Tibial nerve (tissue), 4 donors: ENCODE measurements around the gene RSPO1. TPM values are rescaled to one million over a fixed set of nuclear protein-coding genes. Genes with fewer than 3 reads are reported as not detected.

Experiments
- DNase-seq, 2 donors: peaks; one replicate each; pipeline ENCODE4 v3.0.0-alpha.2; 2019; ENCODE audit warnings: low spot score in 2 of 2
- H3K27ac ChIP-seq, 4 donors: fragments of 200-600 bp; sonication (generic) in 3 of 4; one replicate each; pipeline ENCODE4 v1.5.1; 2017 to 2019; ENCODE audit warnings: mild to moderate bottlenecking in 1 of 4
- H3K27me3 ChIP-seq, 2 donors: fragments of 200-600 bp; sonication (generic) in 1 of 2; one replicate each; pipeline versions ENCODE4 v1.5.1 to v1.6.0; 2017 to 2019
- H3K36me3 ChIP-seq, 3 donors: fragments of 200-600 bp; sonication (generic); one replicate each; pipeline ENCODE4 v1.5.1; 2018 to 2019
- H3K4me1 ChIP-seq, 4 donors: fragments of 200-600 bp; sonication (generic) in 3 of 4; one replicate each; pipeline ENCODE4 v1.5.1; 2017 to 2019
- H3K4me3 ChIP-seq, 4 donors: fragments of 200-600 bp; sonication (generic) in 3 of 4; one replicate each; pipeline ENCODE4 v1.5.1; 2017 to 2019; ENCODE audit warnings: mild to moderate bottlenecking in 1 of 4, moderate library complexity in 1 of 4
- H3K9me3 ChIP-seq, 4 donors: fragments of 200-600 bp; sonication (generic) in 3 of 4; one replicate each; pipeline ENCODE4 v1.5.1; 2017 to 2019
- CTCF ChIP-seq, 5 experiments: fragments of 200-600 bp in 3 of 5; fragments of 450-650 bp in 2 of 5; sonication (generic) in 3 of 5; IDR thresholded peaks; one replicate each; pipeline ENCODE4 v1.5.1; 2016 to 2019; ENCODE audit warnings: antibody characterized with exemption in 5 of 5, mild to moderate bottlenecking in 3 of 5, moderate library complexity in 2 of 5
- EP300 ChIP-seq, 2 donors: sonication (generic); formaldehyde crosslinking; IDR thresholded peaks; one replicate each; pipeline ENCODE4 v1.6.1; 2017; ENCODE audit warnings: antibody characterized with exemption in 2 of 2, mild to moderate bottlenecking in 1 of 2
- POLR2A ChIP-seq, 2 donors: fragments of 450-650 bp; IDR thresholded peaks; one replicate each; pipeline ENCODE4 v1.6.1; 2017; ENCODE audit warnings: antibody characterized with exemption in 2 of 2, mild to moderate bottlenecking in 2 of 2, moderate library complexity in 2 of 2
- WGBS, 2 donors: methylation state at CpG; one replicate each; pipeline ENCODE4 v1.1.5; 2018; 5-methylcytosine and 5-hydroxymethylcytosine counted together
- total RNA-seq, 4 donors: library from RNA; depleted of rRNA; stranded (reverse); fragments of >200 nt; gene quantifications; one replicate each; pipeline ENCODE4 v1.1.0, GENCODE V29; 2016

Gene RSPO1
- total RNA-seq, 4 donors from 2014 or later, result 0.20 to 0.21 TPM; not detected in 2

- Histone ChIP-seq H3K27me3 (peaks cover 0 to 96% of the 10 kb centered on the region in 2 donors), H3K27ac (no peak overlapping the region), H3K4me3 (no peak overlapping the region), H3K36me3 (no peaks in the 10 kb centered on the region), H3K4me1 (peaks cover 0 to 20% (median 6%) of the 10 kb centered on the region in 4 donors), H3K9me3 (no peaks in the 10 kb centered on the region)
- TF ChIP-seq EP300 (IDR thresholded peaks at IDR 0.05) (no peak), CTCF (IDR thresholded peaks at IDR 0.05) (no peak), POLR2A (IDR thresholded peaks at IDR 0.05) (no peak)
- no peak for DNase-seq
- 27 to 30% methylated on average over 15 of the region's 15 CpGs for WGBS, 2 donors
Observed at GRCh38 chr1:37630426-37631028, 4.2 kb downstream of the RSPO1 start.

- Histone ChIP-seq H3K27ac (no peak overlapping the region), H3K9me3 (no peaks in the 10 kb centered on the region), H3K4me1 (peaks cover 0 to 16% (median 6%) of the 10 kb centered on the region in 4 donors), H3K27me3 (peaks cover 0 to 94% of the 10 kb centered on the region in 2 donors), H3K4me3 (no peak overlapping the region), H3K36me3 (no peaks in the 10 kb centered on the region)
- 47 to 49% methylated on average over 7 of the region's 7 CpGs for WGBS, 2 donors
- no peak for TF ChIP-seq CTCF (IDR thresholded peaks at IDR 0.05)
- TF ChIP-seq EP300 (IDR thresholded peaks at IDR 0.05), result no peak
- no peak for TF ChIP-seq POLR2A (IDR thresholded peaks at IDR 0.05)
- no peak for DNase-seq
Observed at GRCh38 chr1:37629726-37630425, 4.8 kb downstream of the RSPO1 start.

- H3K27ac ChIP-seq, result no peak overlapping the region
- no peaks in the 10 kb centered on the region for H3K36me3 ChIP-seq
- no peak for DNase-seq
- peaks cover 0 to 94% of the 10 kb centered on the region in 2 donors for H3K27me3 ChIP-seq
- no peak for TF ChIP-seq CTCF (IDR thresholded peaks at IDR 0.05)
- no peak for TF ChIP-seq EP300 (IDR thresholded peaks at IDR 0.05)
- no peak for TF ChIP-seq POLR2A (IDR thresholded peaks at IDR 0.05)
- H3K4me3 ChIP-seq, result no peak overlapping the region
- H3K4me1 ChIP-seq, result peaks cover 0 to 7% (median 2%) of the 10 kb centered on the region in 4 donors
- H3K9me3 ChIP-seq, result no peaks in the 10 kb centered on the region
Observed at GRCh38 chr1:37629008-37629407, 5.7 kb downstream of the RSPO1 start.

- Histone ChIP-seq H3K9me3 (no peaks in the 10 kb centered on the region), H3K27me3 (peaks cover 0 to 91% of the 10 kb centered on the region in 2 donors), H3K27ac (no peak overlapping the region), H3K4me1 (no peaks in the 10 kb centered on the region), H3K36me3 (no peaks in the 10 kb centered on the region), H3K4me3 (no peak overlapping the region)
- DNase-seq, result no peak
- no peak for TF ChIP-seq EP300 (IDR thresholded peaks at IDR 0.05)
- no peak for TF ChIP-seq POLR2A (IDR thresholded peaks at IDR 0.05)
- no peak for TF ChIP-seq CTCF (IDR thresholded peaks at IDR 0.05)
- 68 to 77% methylated on average over 8 of the region's 8 CpGs for WGBS, 2 donors
Observed at GRCh38 chr1:37628026-37628556, 6.6 kb downstream of the RSPO1 start.

GRCh38 chr1:37622131-37622530 lies 12.6 kb downstream of the RSPO1 start:
- no peak for DNase-seq
- 40 to 46% methylated on average over 6 of the region's 6 CpGs for WGBS, 2 donors
- H3K36me3 ChIP-seq, result no peaks in the 10 kb centered on the region
- no peak for TF ChIP-seq EP300 (IDR thresholded peaks at IDR 0.05)
- no peak for TF ChIP-seq CTCF (IDR thresholded peaks at IDR 0.05)
- no peak for TF ChIP-seq POLR2A (IDR thresholded peaks at IDR 0.05)
- H3K27ac ChIP-seq, result no peak overlapping the region
- H3K9me3 ChIP-seq, result no peaks in the 10 kb centered on the region
- no peak overlapping the region for H3K4me3 ChIP-seq
- H3K4me1 ChIP-seq, result no peaks in the 10 kb centered on the region
- peaks cover 0 to 66% of the 10 kb centered on the region in 2 donors for H3K27me3 ChIP-seq
